ENCODE data around the gene CTSO. TPM values are rescaled to one million over a fixed set of nuclear protein-coding genes. Genes with fewer than 3 reads are reported as not detected.

Gene CTSO
- total RNA-seq, 1 experiment from 2014 or later = 0.57 TPM

DNA sequence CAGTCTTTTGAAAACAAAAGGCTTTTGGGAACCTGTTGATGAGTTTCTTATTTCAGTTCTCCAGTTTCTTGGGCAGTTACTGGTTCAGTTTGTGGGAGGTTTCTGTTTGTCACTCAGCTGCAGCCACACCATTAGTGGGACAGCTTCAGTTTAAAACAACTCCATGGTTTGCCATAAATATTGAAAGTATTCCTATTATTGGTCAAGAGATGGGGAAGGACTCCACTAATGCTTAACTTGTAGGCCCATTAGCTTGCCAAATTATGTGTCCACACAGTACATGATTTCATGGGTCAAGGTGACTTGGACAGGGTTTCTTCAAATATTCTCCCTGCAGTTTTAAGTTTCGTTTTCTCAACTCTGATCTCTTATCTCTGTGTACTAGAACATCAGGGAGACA lies 72.1 kb downstream of the CTSO start:
- no peak overlapping the region for H3K27ac ChIP-seq (ENCODE audit: low read depth, low read length)
- intact Hi-C loops (cut with micrococcal nuclease) = no loop called here
- ChIA-PET POLR2A (no interaction called here), RAD21 (ENCODE audit: low non-redundant PET in 1 of 2, low total read pairs in 2 of 2, uncharacterized antibody in 2 of 2, unreplicated experiment in 2 of 2) (no interaction called here), CTCF (no interaction called here)
- H3K9ac ChIP-seq (ENCODE audit: low read length) = no peak overlapping the region
- no TSS peak for BruUV-seq (replicated peaks)
- H3K4me3 ChIP-seq (replicated peaks in 1 of 2; ENCODE audit: low read depth in 1 of 2, low read length in 2 of 2) = no peak overlapping the region
- no peaks in the 10 kb centered on the region for H3K4me1 ChIP-seq (ENCODE audit: control insufficient read depth in 1 of 2, insufficient read depth in 2 of 2, low read length in 2 of 2)
- H3K9me2 ChIP-seq (ENCODE audit: insufficient read depth) = no peaks in the 10 kb centered on the region
- no peak for DNase-seq (ENCODE audit: low read depth, low spot score)
- no peaks in the 10 kb centered on the region for H3K36me3 ChIP-seq (ENCODE audit: control insufficient read depth in 1 of 2, insufficient read depth in 2 of 2, low read length in 2 of 2)
- no peak overlapping the region for H2AFZ ChIP-seq (ENCODE audit: low read depth, low read length, poor library complexity, severe bottlenecking)
- H3K9me3 ChIP-seq (ENCODE audit: control insufficient read depth in 1 of 2, insufficient read depth in 1 of 2, low read depth in 1 of 2, low read length in 2 of 2) = no peaks in the 10 kb centered on the region
- TF ChIP-seq, protein P1, sequence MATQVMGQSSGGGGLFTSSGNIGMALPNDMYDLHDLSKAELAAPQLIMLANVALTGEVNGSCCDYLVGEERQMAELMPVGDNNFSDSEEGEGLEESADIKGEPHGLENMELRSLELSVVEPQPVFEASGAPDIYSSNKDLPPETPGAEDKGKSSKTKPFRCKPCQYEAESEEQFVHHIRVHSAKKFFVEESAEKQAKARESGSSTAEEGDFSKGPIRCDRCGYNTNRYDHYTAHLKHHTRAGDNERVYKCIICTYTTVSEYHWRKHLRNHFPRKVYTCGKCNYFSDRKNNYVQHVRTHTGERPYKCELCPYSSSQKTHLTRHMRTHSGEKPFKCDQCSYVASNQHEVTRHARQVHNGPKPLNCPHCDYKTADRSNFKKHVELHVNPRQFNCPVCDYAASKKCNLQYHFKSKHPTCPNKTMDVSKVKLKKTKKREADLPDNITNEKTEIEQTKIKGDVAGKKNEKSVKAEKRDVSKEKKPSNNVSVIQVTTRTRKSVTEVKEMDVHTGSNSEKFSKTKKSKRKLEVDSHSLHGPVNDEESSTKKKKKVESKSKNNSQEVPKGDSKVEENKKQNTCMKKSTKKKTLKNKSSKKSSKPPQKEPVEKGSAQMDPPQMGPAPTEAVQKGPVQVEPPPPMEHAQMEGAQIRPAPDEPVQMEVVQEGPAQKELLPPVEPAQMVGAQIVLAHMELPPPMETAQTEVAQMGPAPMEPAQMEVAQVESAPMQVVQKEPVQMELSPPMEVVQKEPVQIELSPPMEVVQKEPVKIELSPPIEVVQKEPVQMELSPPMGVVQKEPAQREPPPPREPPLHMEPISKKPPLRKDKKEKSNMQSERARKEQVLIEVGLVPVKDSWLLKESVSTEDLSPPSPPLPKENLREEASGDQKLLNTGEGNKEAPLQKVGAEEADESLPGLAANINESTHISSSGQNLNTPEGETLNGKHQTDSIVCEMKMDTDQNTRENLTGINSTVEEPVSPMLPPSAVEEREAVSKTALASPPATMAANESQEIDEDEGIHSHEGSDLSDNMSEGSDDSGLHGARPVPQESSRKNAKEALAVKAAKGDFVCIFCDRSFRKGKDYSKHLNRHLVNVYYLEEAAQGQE (IDR thresholded peaks at IDR 0.05; ENCODE audit: low read depth) = no peak
- TF ChIP-seq POLR2A (IDR thresholded peaks at IDR 0.05; ENCODE audit: borderline replicate concordance, extremely low read depth, insufficient read depth, insufficient read length) (no peak), EZH2 (IDR thresholded peaks at IDR 0.05) (no peak), POLR2AphosphoS5 (IDR thresholded peaks at IDR 0.05; ENCODE audit: low read depth, low read length) (no peak), YY1 (IDR thresholded peaks at IDR 0.05; ENCODE audit: extremely low read depth, insufficient replicate concordance, low read depth, low read length) (no peak)
- TF ChIP-seq, protein P2, sequence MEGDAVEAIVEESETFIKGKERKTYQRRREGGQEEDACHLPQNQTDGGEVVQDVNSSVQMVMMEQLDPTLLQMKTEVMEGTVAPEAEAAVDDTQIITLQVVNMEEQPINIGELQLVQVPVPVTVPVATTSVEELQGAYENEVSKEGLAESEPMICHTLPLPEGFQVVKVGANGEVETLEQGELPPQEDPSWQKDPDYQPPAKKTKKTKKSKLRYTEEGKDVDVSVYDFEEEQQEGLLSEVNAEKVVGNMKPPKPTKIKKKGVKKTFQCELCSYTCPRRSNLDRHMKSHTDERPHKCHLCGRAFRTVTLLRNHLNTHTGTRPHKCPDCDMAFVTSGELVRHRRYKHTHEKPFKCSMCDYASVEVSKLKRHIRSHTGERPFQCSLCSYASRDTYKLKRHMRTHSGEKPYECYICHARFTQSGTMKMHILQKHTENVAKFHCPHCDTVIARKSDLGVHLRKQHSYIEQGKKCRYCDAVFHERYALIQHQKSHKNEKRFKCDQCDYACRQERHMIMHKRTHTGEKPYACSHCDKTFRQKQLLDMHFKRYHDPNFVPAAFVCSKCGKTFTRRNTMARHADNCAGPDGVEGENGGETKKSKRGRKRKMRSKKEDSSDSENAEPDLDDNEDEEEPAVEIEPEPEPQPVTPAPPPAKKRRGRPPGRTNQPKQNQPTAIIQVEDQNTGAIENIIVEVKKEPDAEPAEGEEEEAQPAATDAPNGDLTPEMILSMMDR (IDR thresholded peaks at IDR 0.05 in 2 of 3, conservative IDR thresholded peaks at IDR 0.05 in 1 of 3; ENCODE audit: borderline replicate concordance in 1 of 3, insufficient read depth in 1 of 3, low read depth in 2 of 3, low read length in 2 of 3) = no peak
- H3K4me2 ChIP-seq (ENCODE audit: low read length) = no peak overlapping the region
- no peak for ATAC-seq
- no peaks in the 10 kb centered on the region for H3K79me2 ChIP-seq (ENCODE audit: insufficient read depth, low read length)
- H3K27me3 ChIP-seq (ENCODE audit: insufficient read depth, low read length) = no peaks in the 10 kb centered on the region
- no peaks in the 10 kb centered on the region for H4K20me1 ChIP-seq (ENCODE audit: insufficient read depth)

All from HCT116 (cell line).